K562 (cell line): ENCODE results near the gene ACTN1. TPM values are rescaled to one million over a fixed set of nuclear protein-coding genes. Genes with fewer than 3 reads are reported as not detected.

Source experiments
- BRD9 ChIP-seq: fragments of 450-650 bp; IDR thresholded peaks from 2 replicates; pipeline ENCODE4 v1.6.1; 2018; ENCODE audit warnings: low read depth; ENCODE audit not compliant: partially characterized antibody
- GATA2 ChIP-seq: sonication (generic); formaldehyde crosslinking; IDR thresholded peaks from 2 replicates; pipeline ENCODE4 v1.4.0; 2020; ENCODE audit warnings: mild to moderate bottlenecking, missing genetic modification reagents
- HLTF ChIP-seq: fragments of 450-650 bp; IDR thresholded peaks from 2 replicates; pipeline ENCODE4 v1.6.1; 2016
- ILF3 ChIP-seq: fragments of 450-650 bp; IDR thresholded peaks from 2 replicates; pipeline ENCODE4 v1.6.1; 2018; ENCODE audit warnings: antibody characterized with exemption, mild to moderate bottlenecking, moderate library complexity, borderline replicate concordance
- JUN ChIP-seq, 2 experiments: sonication (generic) in 1 of 2; formaldehyde crosslinking in 1 of 2; IDR thresholded peaks; 2 replicates each; pipeline versions ENCODE4 v1.6.1 to v1.8.0; 2012 to 2022; ENCODE audit warnings: borderline replicate concordance in 2 of 2, mild to moderate bottlenecking in 2 of 2, improper control_type of control experiment in 1 of 2, low read depth in 1 of 2, low read length in 1 of 2, missing genetic modification reagents in 1 of 2
- KLF1 ChIP-seq: fragments of 450-650 bp; IDR thresholded peaks from 2 replicates; pipeline ENCODE4 v1.6.1; 2016; ENCODE audit warnings: missing genetic modification characterization, missing compliant biosample characterization
- NFRKB ChIP-seq: fragments of 450-650 bp; IDR thresholded peaks from 2 replicates; pipeline ENCODE4 v1.6.1; 2016; ENCODE audit warnings: low read depth
- SRSF7 ChIP-seq: fragments of 200-400 bp; formaldehyde crosslinking; optimal IDR thresholded peaks from 2 replicates; pipeline ENCODE3; 2017; ENCODE audit warnings: mild to moderate bottlenecking, low read depth, low read length
- TBL1XR1 ChIP-seq, 2 experiments: IDR thresholded peaks; 2 replicates each; pipeline ENCODE4 v1.6.1; 2012; ENCODE audit warnings: improper control_type of control experiment in 2 of 2, low read length in 2 of 2, mild to moderate bottlenecking in 1 of 2
- XRCC5 ChIP-seq: fragments of 200-400 bp; formaldehyde crosslinking; IDR thresholded peaks from 2 replicates; pipeline ENCODE4 v1.6.1; 2017; ENCODE audit warnings: low read depth, mild to moderate bottlenecking, low read length
- ZNF316 ChIP-seq: fragments of 450-650 bp; IDR thresholded peaks from 2 replicates; pipeline ENCODE4 v1.6.1; 2016
- ZNF766 ChIP-seq: fragments of 200-800 bp; sonication (Bioruptor generic); conservative IDR thresholded peaks from 2 replicates; pipeline ENCODE4 v1.6.1; 2016; ENCODE audit warnings: missing genetic modification characterization, missing compliant biosample characterization
- ZNF830 ChIP-seq: fragments of 250-450 bp; sonication (Bioruptor Pico); IDR thresholded peaks from 2 replicates; pipeline ENCODE4 v1.5.0; 2021; ENCODE audit warnings: mild to moderate bottlenecking
- polyA plus RNA-seq, 8 experiments: library from polyadenylated mRNA; depleted of rRNA in 4 of 8; stranded (reverse) in 5 of 8; unstranded in 3 of 8; fragments of >200 nt; fragmentation: Nextera tagmentation in 2 of 8; fragmentation: Illumina TruSeq in 1 of 8; extraction: Ambion mirVana in 2 of 8; extraction: Trizol in 1 of 8; gene quantifications; 2 replicates each; pipeline versions ENCODE4 v1.2.1 to v1.2.3, GENCODE V29; 2011 to 2014; ENCODE audit warnings: inconsistent platforms in 1 of 8, missing spikeins in 1 of 8
- total RNA-seq, 7 experiments: library from RNA; depleted of rRNA in 6 of 7; stranded (reverse); fragments of >200 nt in 6 of 7; fragmentation: Illumina TruSeq in 2 of 7; extraction: Trizol in 2 of 7; gene quantifications; 2 replicates each; pipeline versions ENCODE4 v1.2.1 to v1.2.3, GENCODE V29; 2011 to 2021; ENCODE audit warnings: low replicate concordance in 1 of 7
- TF ChIP-seq, protein P1 (sequence below): sonication (generic); formaldehyde crosslinking; IDR thresholded peaks from 2 replicates; pipeline ENCODE4 v1.8.1; 2023; ENCODE audit warnings: mild to moderate bottlenecking, missing genetic modification reagents
- TF ChIP-seq, protein P2 (sequence below): sonication (generic); formaldehyde crosslinking; IDR thresholded peaks from 2 replicates; pipeline ENCODE4 v1.8.0; 2022; ENCODE audit warnings: mild to moderate bottlenecking, missing genetic modification reagents
- TF ChIP-seq, protein P3 (sequence below): fragments of 250-450 bp; sonication (Bioruptor Pico); IDR thresholded peaks from 2 replicates; pipeline ENCODE4 v1.5.0; 2022; ENCODE audit warnings: mild to moderate bottlenecking
- TF ChIP-seq, protein P4 (sequence below), 2 experiments: fragments of 450-650 bp in 1 of 2; sonication (generic) in 1 of 2; formaldehyde crosslinking; conservative IDR thresholded peaks; 2 replicates each; pipeline versions ENCODE4 v1.4.0 to v1.8.1; 2020 to 2022; ENCODE audit warnings: mild to moderate bottlenecking in 1 of 2, missing genetic modification reagents in 1 of 2

Gene ACTN1
- total and polyA plus RNA-seq, 9 of the 15 experiments (the other 6 are each of a cell fraction or from before 2014, with no cell fraction given), result 2.2 to 67.7 (median 34.5) TPM

DNA sequence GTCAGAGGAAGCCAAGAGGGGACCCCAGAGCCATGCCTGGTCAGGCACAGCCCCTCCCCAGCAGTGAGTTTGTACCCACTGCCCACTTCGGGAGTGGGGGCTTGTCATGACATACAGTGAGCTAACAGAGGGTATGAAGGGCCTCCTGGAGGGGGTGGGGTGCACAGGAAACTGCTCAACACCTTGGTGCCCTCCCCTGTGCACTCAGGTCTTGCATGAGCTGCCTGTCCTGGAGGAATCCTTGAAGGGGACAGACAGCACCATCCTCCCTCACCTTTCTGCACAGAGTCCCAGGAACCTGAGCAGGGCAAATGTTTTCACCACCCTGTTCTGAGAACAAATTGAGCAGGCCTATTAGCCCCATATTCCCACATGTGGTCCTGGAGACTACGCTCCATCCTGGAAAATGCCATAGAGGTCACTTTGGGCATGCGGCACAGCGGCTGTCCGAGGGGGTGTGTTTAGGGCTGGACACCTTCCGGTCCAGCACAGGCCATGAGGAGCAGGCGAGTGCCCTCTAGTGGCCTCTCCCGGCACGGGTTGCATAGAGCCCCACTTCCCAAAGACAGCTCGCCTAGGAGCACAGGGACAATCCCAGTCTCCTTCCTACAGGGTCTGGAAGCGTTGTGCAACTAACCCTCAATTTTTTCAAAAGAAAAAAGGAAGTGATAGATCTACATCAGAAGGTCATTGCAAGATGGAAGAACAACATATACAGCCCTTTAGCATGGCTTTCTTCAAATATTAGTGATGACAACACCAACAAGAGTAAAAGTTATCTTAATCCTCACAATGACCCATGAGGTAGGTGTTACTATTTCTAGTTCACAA lies 154.4 kb downstream of the ACTN1 start (continued):
- TF ChIP-seq, protein P1, sequence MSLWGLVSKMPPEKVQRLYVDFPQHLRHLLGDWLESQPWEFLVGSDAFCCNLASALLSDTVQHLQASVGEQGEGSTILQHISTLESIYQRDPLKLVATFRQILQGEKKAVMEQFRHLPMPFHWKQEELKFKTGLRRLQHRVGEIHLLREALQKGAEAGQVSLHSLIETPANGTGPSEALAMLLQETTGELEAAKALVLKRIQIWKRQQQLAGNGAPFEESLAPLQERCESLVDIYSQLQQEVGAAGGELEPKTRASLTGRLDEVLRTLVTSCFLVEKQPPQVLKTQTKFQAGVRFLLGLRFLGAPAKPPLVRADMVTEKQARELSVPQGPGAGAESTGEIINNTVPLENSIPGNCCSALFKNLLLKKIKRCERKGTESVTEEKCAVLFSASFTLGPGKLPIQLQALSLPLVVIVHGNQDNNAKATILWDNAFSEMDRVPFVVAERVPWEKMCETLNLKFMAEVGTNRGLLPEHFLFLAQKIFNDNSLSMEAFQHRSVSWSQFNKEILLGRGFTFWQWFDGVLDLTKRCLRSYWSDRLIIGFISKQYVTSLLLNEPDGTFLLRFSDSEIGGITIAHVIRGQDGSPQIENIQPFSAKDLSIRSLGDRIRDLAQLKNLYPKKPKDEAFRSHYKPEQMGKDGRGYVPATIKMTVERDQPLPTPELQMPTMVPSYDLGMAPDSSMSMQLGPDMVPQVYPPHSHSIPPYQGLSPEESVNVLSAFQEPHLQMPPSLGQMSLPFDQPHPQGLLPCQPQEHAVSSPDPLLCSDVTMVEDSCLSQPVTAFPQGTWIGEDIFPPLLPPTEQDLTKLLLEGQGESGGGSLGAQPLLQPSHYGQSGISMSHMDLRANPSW (CRISPR knock-in tag), result no peak
- TF ChIP-seq ZNF316, result no peak
- TF ChIP-seq ILF3, result no peak
- peak; percentile 13; the same call in 1 of the 2 replicates for TF ChIP-seq JUN (IDR thresholded peaks at IDR 0.05; ENCODE audit: borderline replicate concordance, low read depth, low read length)
- TF ChIP-seq JUN (CRISPR knock-in tag; IDR thresholded peaks at IDR 0.05; ENCODE audit: borderline replicate concordance), result no peak
- no peak for TF ChIP-seq NFRKB
- TF ChIP-seq KLF1, result no peak
- no peak for TF ChIP-seq HLTF
- no peak for TF ChIP-seq SRSF7
- TF ChIP-seq, protein P2, sequence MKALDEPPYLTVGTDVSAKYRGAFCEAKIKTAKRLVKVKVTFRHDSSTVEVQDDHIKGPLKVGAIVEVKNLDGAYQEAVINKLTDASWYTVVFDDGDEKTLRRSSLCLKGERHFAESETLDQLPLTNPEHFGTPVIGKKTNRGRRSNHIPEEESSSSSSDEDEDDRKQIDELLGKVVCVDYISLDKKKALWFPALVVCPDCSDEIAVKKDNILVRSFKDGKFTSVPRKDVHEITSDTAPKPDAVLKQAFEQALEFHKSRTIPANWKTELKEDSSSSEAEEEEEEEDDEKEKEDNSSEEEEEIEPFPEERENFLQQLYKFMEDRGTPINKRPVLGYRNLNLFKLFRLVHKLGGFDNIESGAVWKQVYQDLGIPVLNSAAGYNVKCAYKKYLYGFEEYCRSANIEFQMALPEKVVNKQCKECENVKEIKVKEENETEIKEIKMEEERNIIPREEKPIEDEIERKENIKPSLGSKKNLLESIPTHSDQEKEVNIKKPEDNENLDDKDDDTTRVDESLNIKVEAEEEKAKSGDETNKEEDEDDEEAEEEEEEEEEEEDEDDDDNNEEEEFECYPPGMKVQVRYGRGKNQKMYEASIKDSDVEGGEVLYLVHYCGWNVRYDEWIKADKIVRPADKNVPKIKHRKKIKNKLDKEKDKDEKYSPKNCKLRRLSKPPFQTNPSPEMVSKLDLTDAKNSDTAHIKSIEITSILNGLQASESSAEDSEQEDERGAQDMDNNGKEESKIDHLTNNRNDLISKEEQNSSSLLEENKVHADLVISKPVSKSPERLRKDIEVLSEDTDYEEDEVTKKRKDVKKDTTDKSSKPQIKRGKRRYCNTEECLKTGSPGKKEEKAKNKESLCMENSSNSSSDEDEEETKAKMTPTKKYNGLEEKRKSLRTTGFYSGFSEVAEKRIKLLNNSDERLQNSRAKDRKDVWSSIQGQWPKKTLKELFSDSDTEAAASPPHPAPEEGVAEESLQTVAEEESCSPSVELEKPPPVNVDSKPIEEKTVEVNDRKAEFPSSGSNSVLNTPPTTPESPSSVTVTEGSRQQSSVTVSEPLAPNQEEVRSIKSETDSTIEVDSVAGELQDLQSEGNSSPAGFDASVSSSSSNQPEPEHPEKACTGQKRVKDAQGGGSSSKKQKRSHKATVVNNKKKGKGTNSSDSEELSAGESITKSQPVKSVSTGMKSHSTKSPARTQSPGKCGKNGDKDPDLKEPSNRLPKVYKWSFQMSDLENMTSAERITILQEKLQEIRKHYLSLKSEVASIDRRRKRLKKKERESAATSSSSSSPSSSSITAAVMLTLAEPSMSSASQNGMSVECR (CRISPR knock-in tag), result no peak
- TF ChIP-seq, protein P3, sequence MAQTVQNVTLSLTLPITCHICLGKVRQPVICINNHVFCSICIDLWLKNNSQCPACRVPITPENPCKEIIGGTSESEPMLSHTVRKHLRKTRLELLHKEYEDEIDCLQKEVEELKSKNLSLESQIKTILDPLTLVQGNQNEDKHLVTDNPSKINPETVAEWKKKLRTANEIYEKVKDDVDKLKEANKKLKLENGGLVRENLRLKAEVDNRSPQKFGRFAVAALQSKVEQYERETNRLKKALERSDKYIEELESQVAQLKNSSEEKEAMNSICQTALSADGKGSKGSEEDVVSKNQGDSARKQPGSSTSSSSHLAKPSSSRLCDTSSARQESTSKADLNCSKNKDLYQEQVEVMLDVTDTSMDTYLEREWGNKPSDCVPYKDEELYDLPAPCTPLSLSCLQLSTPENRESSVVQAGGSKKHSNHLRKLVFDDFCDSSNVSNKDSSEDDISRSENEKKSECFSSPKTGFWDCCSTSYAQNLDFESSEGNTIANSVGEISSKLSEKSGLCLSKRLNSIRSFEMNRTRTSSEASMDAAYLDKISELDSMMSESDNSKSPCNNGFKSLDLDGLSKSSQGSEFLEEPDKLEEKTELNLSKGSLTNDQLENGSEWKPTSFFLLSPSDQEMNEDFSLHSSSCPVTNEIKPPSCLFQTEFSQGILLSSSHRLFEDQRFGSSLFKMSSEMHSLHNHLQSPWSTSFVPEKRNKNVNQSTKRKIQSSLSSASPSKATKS (CRISPR knock-in tag), result no peak
- no peak for TF ChIP-seq TBL1XR1 (IDR thresholded peaks at IDR 0.05; ENCODE audit: low read length in 2 of 2)
- TF ChIP-seq, protein P4, sequence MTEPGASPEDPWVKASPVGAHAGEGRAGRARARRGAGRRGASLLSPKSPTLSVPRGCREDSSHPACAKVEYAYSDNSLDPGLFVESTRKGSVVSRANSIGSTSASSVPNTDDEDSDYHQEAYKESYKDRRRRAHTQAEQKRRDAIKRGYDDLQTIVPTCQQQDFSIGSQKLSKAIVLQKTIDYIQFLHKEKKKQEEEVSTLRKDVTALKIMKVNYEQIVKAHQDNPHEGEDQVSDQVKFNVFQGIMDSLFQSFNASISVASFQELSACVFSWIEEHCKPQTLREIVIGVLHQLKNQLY (CRISPR knock-in tag; conservative IDR thresholded peaks at IDR 0.05), result no peak
- peak; percentile 37 for TF ChIP-seq BRD9
- TF ChIP-seq ZNF766 (CRISPR knock-in tag), result 0 out of 2 replicates have a peak, but pooled peaks have one; percentile 25
- no peak for TF ChIP-seq ZNF830 (CRISPR knock-in tag)
- peak; percentile 38; the same call in 1 of the 2 replicates for TF ChIP-seq XRCC5
- TF ChIP-seq GATA2, result no peak
